WI38 (cell line): ENCODE results near the gene ZNF684.
"Not testable (repeated sequence)": the region's sequence is repeated elsewhere in the genome, so short reads cannot be mapped to it uniquely, and the experiment has no call there.

Experiments used
- H3K4me3 ChIP-seq: 2 replicates; pipeline ENCODE4 v1.5.1; 2011; ENCODE audit warnings: low read depth, mild to moderate bottlenecking, control low read depth, low read length
- CTCF ChIP-seq: IDR thresholded peaks from 2 replicates; pipeline ENCODE4 v1.5.1; 2012; ENCODE audit warnings: low read depth, mild to moderate bottlenecking, control low read depth, low read length

The ZNF684 gene

GRCh38 chr1:40556121-40556520 lies 24.7 kb downstream of the ZNF684 start:
- TF ChIP-seq CTCF: no peak

GRCh38 chr1:40558241-40558640 lies 26.8 kb downstream of the ZNF684 start:
- not testable (repeated sequence) for H3K4me3 ChIP-seq

More at GRCh38 chr1:40556121-40556520, 24.7 kb downstream of the ZNF684 start:
- H3K4me3 ChIP-seq: no peak overlapping the region

GRCh38 chr1:40562185-40562584 lies 30.7 kb downstream of the ZNF684 start:
- TF ChIP-seq CTCF: no peak
- no peak overlapping the region for H3K4me3 ChIP-seq

GRCh38 chr1:40563266-40563665 lies 31.8 kb downstream of the ZNF684 start:
- no peak for TF ChIP-seq CTCF
- H3K4me3 ChIP-seq: no peak overlapping the region

GRCh38 chr1:40564506-40564905 lies 33.1 kb downstream of the ZNF684 start:
- no peak for TF ChIP-seq CTCF
- H3K4me3 ChIP-seq: no peak overlapping the region

GRCh38 chr1:40564913-40565312 lies 33.5 kb downstream of the ZNF684 start:
- no peak for TF ChIP-seq CTCF
- H3K4me3 ChIP-seq: no peak overlapping the region

GRCh38 chr1:40567825-40568224 lies 36.4 kb downstream of the ZNF684 start:
- TF ChIP-seq CTCF: no peak
- H3K4me3 ChIP-seq: no peak overlapping the region

GRCh38 chr1:40574805-40575204 lies 43.4 kb downstream of the ZNF684 start:
- not testable (repeated sequence) for H3K4me3 ChIP-seq
